Loucy (cell line): ENCODE measurements around the gene TMCO6.
"Not testable (repeated sequence)": the region's sequence is repeated elsewhere in the genome, so short reads cannot be mapped to it uniquely, and the experiment has no call there.

Experiments used
- EZH2phosphoT487 ChIP-seq: fragments of 200-600 bp; IDR thresholded peaks from 2 replicates; pipeline ENCODE4 v1.6.1; 2018; ENCODE audit warnings: antibody characterized with exemption, mild to moderate bottlenecking, moderate library complexity, borderline replicate concordance
- TF ChIP-seq, protein P1 (sequence below): fragments of 200-600 bp; sonication (generic); conservative IDR thresholded peaks from 2 replicates; pipeline ENCODE4 v1.5.1; 2014; ENCODE audit warnings: mild to moderate bottlenecking, antibody characterized with exemption, low read length

DNA sequence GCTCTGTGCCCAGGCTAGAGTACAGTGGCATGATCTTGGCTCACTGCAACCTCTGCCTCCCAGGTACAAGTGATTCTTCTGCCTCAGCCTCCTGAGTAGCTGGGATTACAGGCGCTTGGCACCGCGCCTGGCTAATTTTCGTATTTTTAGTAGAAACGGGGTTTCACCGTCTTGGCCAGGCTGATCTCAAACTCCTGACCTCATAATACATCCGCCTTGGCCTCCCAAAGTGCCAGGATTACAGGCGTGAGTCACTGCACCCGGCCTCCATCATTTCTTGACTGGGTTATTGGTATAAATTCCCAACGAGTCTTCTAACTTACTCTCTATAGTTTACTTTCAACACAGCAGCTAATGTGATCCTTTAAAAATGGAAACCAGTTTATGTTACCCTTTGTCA, 14.4 kb upstream of the TMCO6 start:
- TF ChIP-seq, protein P1, sequence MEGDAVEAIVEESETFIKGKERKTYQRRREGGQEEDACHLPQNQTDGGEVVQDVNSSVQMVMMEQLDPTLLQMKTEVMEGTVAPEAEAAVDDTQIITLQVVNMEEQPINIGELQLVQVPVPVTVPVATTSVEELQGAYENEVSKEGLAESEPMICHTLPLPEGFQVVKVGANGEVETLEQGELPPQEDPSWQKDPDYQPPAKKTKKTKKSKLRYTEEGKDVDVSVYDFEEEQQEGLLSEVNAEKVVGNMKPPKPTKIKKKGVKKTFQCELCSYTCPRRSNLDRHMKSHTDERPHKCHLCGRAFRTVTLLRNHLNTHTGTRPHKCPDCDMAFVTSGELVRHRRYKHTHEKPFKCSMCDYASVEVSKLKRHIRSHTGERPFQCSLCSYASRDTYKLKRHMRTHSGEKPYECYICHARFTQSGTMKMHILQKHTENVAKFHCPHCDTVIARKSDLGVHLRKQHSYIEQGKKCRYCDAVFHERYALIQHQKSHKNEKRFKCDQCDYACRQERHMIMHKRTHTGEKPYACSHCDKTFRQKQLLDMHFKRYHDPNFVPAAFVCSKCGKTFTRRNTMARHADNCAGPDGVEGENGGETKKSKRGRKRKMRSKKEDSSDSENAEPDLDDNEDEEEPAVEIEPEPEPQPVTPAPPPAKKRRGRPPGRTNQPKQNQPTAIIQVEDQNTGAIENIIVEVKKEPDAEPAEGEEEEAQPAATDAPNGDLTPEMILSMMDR, result not testable (repeated sequence)
- TF ChIP-seq EZH2phosphoT487, result not testable (repeated sequence)
